MG63 (cell line): ENCODE data around the gene GSG1L. TPM values are rescaled to one million over a fixed set of nuclear protein-coding genes. Genes with fewer than 3 reads are reported as not detected.
"Not testable (repeated sequence)": the region's sequence is repeated elsewhere in the genome, so short reads cannot be mapped to it uniquely, and the experiment has no call there.

Experiments
- DNase-seq: peaks from one replicate; pipeline ENCODE4 v3.0.0-alpha.2; 2020
- H3K27me3 ChIP-seq: fragments of 250-450 bp; sonication (Bioruptor Pico); 2 replicates; pipeline ENCODE4 v1.5.1; 2020; ENCODE audit warnings: mild to moderate bottlenecking, moderate library complexity
- H3K36me3 ChIP-seq: fragments of 250-450 bp; sonication (Bioruptor Pico); 2 replicates; pipeline ENCODE4 v1.5.1; 2020; ENCODE audit warnings: mild to moderate bottlenecking, moderate library complexity
- H3K4me3 ChIP-seq: fragments of 250-450 bp; sonication (Bioruptor Pico); 2 replicates; pipeline ENCODE4 v1.5.1; 2020; ENCODE audit warnings: mild to moderate bottlenecking, moderate library complexity
- H3K9me3 ChIP-seq: fragments of 250-450 bp; sonication (Bioruptor Pico); 2 replicates; pipeline ENCODE4 v1.5.1; 2020; ENCODE audit warnings: mild to moderate bottlenecking, moderate library complexity
- total RNA-seq: library from RNA; depleted of rRNA; stranded (reverse); fragments of >200 nt; shearing (Covaris generic); gene quantifications from 2 replicates; pipeline ENCODE4 v1.2.3, GENCODE V29; 2014; ENCODE audit warnings: low replicate concordance; rRNA removed

Gene GSG1L
- total RNA-seq, 1 experiment from 2014 or later, result 7.3 TPM

GRCh38 chr16:27743963-27744362, 319.6 kb downstream of the GSG1L start:
- H3K27me3 ChIP-seq, result no peaks in the 10 kb centered on the region
- H3K9me3 ChIP-seq, result 0 out of 2 replicates have a peak, but pooled peaks cover 4% of the 10 kb centered on the region
- DNase-seq, result no peak
- H3K4me3 ChIP-seq, result no peak overlapping the region
- peaks cover 4% of the 10 kb centered on the region; the same call in 1 of the 2 replicates for H3K36me3 ChIP-seq

- DNase-seq, H3K9me3 ChIP-seq, H3K36me3 ChIP-seq, H3K4me3 ChIP-seq, H3K27me3 ChIP-seq: not testable (repeated sequence)
Measured at GRCh38 chr16:27743001-27743400, 320.5 kb downstream of the GSG1L start.

DNA sequence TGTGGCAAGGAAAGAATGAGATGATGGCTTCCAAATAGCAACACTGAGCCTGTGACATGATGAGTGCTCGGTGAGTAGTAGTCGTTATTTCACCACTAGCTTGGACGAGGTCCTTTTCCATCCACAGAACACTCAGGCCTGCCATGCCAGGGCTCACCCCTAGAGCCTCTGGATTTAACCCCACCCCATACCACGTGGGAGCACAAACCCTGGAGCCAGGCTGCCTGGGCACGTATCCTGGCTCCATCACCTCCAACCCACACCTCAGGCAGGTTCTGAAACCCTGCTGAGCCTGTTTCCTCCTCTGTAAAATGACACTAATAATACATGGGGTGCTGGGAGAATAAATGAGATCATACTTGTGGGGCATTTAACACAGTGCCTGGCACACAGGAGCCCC, 321.2 kb downstream of the GSG1L start:
- DNase-seq, result no peak
- peaks cover 3% of the 10 kb centered on the region; the same call in 1 of the 2 replicates for H3K36me3 ChIP-seq
- no peaks in the 10 kb centered on the region for H3K27me3 ChIP-seq
- H3K9me3 ChIP-seq, result 0 out of 2 replicates have a peak, but pooled peaks cover 4% of the 10 kb centered on the region
- no peak overlapping the region for H3K4me3 ChIP-seq

DNA sequence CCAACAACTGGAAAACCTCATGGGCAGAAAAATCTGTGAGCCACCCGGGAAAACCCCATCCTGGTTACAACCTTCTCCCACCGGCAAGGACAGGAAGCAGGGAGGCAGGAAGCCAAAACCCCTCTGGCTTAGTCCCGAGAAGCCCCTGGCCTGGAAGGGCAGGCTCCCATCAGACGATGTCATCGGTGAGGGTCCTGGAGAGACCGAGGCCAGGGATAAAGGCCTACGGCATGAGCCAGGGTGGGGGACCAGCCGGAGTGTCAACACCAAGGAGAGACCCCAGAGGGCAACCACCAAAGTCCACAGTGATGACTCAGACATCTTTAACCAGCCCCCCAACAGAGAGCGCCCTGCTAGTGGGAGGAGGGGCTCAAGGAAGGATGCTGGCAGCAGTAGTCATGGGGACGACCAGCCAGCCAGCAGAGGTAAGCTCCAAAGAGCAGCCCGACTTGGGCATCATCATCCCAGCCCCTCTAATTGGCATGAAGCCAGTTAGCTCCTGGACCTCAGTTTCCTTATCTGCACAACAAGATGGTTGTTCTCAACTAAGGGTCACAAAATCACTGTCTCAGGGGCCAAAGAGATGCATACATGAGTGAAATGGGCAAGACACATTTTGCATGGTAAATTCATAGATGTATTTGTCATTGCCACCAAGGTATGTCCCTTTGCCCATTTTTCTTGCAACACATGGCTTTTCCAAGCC, 322.9 kb downstream of the GSG1L start:
- H3K9me3 ChIP-seq, result 0 out of 2 replicates have a peak, but pooled peaks cover 4% of the 10 kb centered on the region
- no peak overlapping the region for H3K4me3 ChIP-seq
- H3K36me3 ChIP-seq, result peaks cover 3% of the 10 kb centered on the region; the same call in 1 of the 2 replicates
- DNase-seq, result no peak
- no peaks in the 10 kb centered on the region for H3K27me3 ChIP-seq

- no peak for DNase-seq
- Histone ChIP-seq H3K4me3 (no peak overlapping the region), H3K9me3 (no peaks in the 10 kb centered on the region), H3K27me3 (no peaks in the 10 kb centered on the region), H3K36me3 (peaks cover 3% of the 10 kb centered on the region; the same call in 1 of the 2 replicates)
Measured at GRCh38 chr16:27739606-27740357, 323.7 kb downstream of the GSG1L start.

DNA sequence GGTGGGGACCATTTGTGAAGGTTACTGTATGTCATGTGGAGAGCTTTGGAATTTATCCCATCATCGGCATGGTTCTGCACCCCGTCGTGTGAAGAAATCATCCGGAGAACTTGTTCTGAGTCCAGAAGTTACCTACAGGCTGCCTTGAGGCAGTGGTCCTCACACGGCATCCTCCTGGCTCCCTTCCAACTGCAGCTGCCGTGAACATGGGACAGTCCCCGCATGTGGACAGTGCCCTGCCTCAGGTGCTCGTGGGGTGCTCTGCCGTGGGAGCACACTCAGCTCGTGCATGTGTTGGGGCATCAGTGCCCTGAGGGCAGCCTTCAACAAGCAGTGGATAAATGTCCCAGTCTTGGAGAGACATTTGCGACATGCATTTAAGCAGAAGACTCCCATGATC, 324.9 kb downstream of the GSG1L start:
- Histone ChIP-seq H3K4me3 (no peak overlapping the region), H3K27me3 (no peaks in the 10 kb centered on the region), H3K36me3 (peaks cover 3% of the 10 kb centered on the region; the same call in 1 of the 2 replicates), H3K9me3 (no peaks in the 10 kb centered on the region)
- no peak for DNase-seq

Other genes with a start within 250 kb of the GSG1L start
- gene XPO6, start 148.3 kb upstream of the GSG1L start, total RNA-seq, result 92.5 and 102 TPM in 2 replicates
- not detected in 2 replicates for gene SBK1, start 228.8 kb upstream of the GSG1L start, total RNA-seq